CD4-positive, alpha-beta T cell treated with Interferon alpha-2 for 1 hour (primary cell): ENCODE data around the gene LCN2.
A peak's percentile ranks its signal among the peaks of the same experiment; 100 is the strongest.
"Not testable (repeated sequence)": the region's sequence is repeated elsewhere in the genome, so short reads cannot be mapped to it uniquely, and the experiment has no call there.

Experiments used
- DNase-seq, 2 donors: peaks; one replicate each; pipeline ENCODE4 v3.0.0-alpha.2; 2020 to 2022

The LCN2 gene

GRCh38 chr9:128149001-128149701 lies at the start of gene LCN2:
Gene LCN2, plus strand, starts transcription at chr9:128149453. Its CDS starts 73 bp downstream, at chr9:128149526.
- DNase-seq: no peak

GRCh38 chr9:128099932-128100491 lies 49.2 kb upstream of the LCN2 start:
- no peak for DNase-seq

GRCh38 chr9:128100581-128100980 lies 48.7 kb upstream of the LCN2 start:
- DNase-seq: no peak

- DNase-seq: no peak
Observed at GRCh38 chr9:128101231-128101661, 48.0 kb upstream of the LCN2 start.

GRCh38 chr9:128101690-128102089 lies 47.6 kb upstream of the LCN2 start:
- no peak for DNase-seq

GRCh38 chr9:128102196-128102595 lies 47.1 kb upstream of the LCN2 start:
- DNase-seq: no peak

GRCh38 chr9:128102861-128103588 lies 46.2 kb upstream of the LCN2 start:
- no peak for DNase-seq

- DNase-seq: peak in 1 of 2 donors; percentile 50
Observed at GRCh38 chr9:128103589-128103962, 45.7 kb upstream of the LCN2 start.

GRCh38 chr9:128104171-128104618 lies 45.1 kb upstream of the LCN2 start:
- DNase-seq: no peak

- DNase-seq: no peak
Observed at GRCh38 chr9:128105538-128106175, 43.6 kb upstream of the LCN2 start.

- DNase-seq: no peak
Observed at GRCh38 chr9:128106181-128106939, 42.9 kb upstream of the LCN2 start.

- no peak for DNase-seq
Observed at GRCh38 chr9:128106940-128107467, 42.2 kb upstream of the LCN2 start.

GRCh38 chr9:128107468-128108268 lies 41.6 kb upstream of the LCN2 start:
- no peak for DNase-seq

- DNase-seq: no peak
Observed at GRCh38 chr9:128108269-128109049, 40.8 kb upstream of the LCN2 start.

GRCh38 chr9:128109050-128109709 lies 40.1 kb upstream of the LCN2 start:
- no peak for DNase-seq

GRCh38 chr9:128111726-128112125 lies 37.5 kb upstream of the LCN2 start:
- not testable (repeated sequence) for DNase-seq

- DNase-seq: no peak
Observed at GRCh38 chr9:128113526-128114325, 35.5 kb upstream of the LCN2 start.

- no peak for DNase-seq
Observed at GRCh38 chr9:128114326-128115186, 34.7 kb upstream of the LCN2 start.
